Effector memory CD8-positive, alpha-beta T cell (primary cell): ENCODE results near the gene RGS5.
"Not testable (repeated sequence)": the region's sequence is repeated elsewhere in the genome, so short reads cannot be mapped to it uniquely, and the experiment has no call there.

Source experiments
- ATAC-seq: fragments of 150-1000 bp; cut with Tn5 transposase; replicated peaks from 2 replicates; pipeline ENCODE4 v1.10.0; 2021; ENCODE audit warnings: mild to moderate bottlenecking, moderate library complexity
- DNase-seq, 3 experiments: peaks; one replicate each; pipeline ENCODE4 v3.0.0; 2021
- H3K27ac Mint-ChIP-seq, 2 donors: one replicate each; pipeline ENCODE4 v1.8.0; 2022; ENCODE audit warnings: mild to moderate bottlenecking in 2 of 2, mixed read lengths in 2 of 2, moderate library complexity in 2 of 2
- H3K27me3 Mint-ChIP-seq, 2 donors: one replicate each; pipeline ENCODE4 v1.8.0; 2022; ENCODE audit warnings: mixed read lengths in 2 of 2
- H3K36me3 Mint-ChIP-seq: one replicate; pipeline ENCODE4 v1.8.0; 2022; ENCODE audit warnings: mild to moderate bottlenecking, moderate library complexity, mixed read lengths; ENCODE audit not compliant: insufficient read depth
- H3K4me1 Mint-ChIP-seq, 2 donors: one replicate each; pipeline ENCODE4 v1.8.0; 2022; ENCODE audit warnings: low read depth in 2 of 2, mixed read lengths in 2 of 2
- H3K4me3 Mint-ChIP-seq, 2 donors: one replicate each; pipeline ENCODE4 v1.8.0; 2022; ENCODE audit warnings: mild to moderate bottlenecking in 2 of 2, mixed read lengths in 2 of 2, moderate library complexity in 2 of 2
- H3K9me3 Mint-ChIP-seq, 2 donors: one replicate each; pipeline ENCODE4 v1.8.0; 2022; ENCODE audit warnings: mixed read lengths in 2 of 2
- total RNA-seq, 9 experiments: gene quantifications; one replicate each; lab custom pipeline; 2026; lab: John Stamatoyannopoulos, UW

The RGS5 gene, protein sequence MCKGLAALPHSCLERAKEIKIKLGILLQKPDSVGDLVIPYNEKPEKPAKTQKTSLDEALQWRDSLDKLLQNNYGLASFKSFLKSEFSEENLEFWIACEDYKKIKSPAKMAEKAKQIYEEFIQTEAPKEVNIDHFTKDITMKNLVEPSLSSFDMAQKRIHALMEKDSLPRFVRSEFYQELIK
- total RNA-seq = 0 to 2.5 (median 0.51) reads per million in 9 experiments

DNA sequence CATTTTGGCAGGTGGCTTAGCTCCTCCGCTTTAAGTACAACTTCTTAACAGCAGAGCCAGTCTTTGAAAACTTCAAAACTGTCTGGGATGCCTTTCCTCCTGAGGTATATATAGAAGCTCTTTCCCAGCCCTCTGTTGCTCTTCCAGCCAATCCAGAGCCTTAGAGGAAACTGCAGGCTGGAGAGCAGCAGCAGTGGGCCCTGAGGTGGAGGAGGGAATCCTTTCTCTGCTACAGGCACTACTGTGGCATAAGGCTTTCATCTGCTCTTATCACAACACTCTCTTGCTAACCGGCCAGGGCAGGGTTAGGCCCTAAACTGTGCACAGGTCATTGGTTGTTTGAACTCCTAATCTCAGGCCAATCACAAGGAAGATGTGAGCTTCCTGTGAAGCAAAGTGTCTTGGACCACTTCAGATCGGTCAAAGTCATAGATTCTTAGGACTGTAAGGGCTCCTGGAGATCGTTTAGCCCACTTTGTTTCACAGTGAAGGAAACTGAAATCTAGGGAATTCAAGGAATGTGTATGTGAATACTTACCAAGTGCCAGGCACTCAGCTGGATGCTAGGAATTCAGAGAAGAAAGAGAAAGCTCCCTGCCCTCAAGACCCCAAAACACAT is at the start of gene RGS5:
Gene RGS5 (minus strand): TSS at position 84 of the 619 bp plus-strand sequence. CDS start 81 bp downstream, at position 3.
- ATAC-seq (no peak), DNase-seq (no peak)
- Mint-ChIP-seq H3K4me3 (no peak within 1 kb of the TSS), H3K27me3 (no peaks in the 10 kb centered on the region), H3K36me3 (no peaks in the 10 kb centered on the region), H3K4me1 (no peaks in the 10 kb centered on the region), H3K27ac (no peak within 1 kb of the TSS), H3K9me3 (no peaks in the 10 kb centered on the region)

DNA sequence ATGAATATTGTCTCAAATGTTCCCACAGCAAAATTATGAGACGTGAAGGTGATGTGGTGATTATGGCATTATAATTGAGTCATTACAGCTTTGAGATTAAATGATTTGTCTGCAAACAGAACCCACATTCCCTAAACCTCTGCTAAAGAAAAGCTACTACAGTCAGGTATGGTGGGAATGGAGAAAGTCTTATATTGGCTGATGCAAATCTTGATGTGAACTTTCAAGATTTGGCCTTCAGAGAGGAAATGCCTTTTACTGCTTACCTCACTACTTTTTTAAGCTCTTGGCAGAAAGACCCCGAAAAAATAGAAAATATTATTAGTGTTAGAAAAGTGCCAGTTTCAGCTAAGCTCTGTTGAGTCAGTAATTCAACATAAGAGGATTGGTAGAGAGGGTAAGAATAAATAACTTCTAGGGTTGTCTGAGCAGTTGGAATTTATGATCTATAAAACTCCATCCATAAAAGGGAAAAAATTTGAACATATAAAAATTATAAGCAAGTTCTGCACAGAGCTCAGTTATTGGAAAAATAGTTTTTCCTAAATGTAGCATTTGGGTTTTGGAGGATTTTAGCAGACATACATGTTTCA is 47.8 kb upstream of the RGS5 start:
- Mint-ChIP-seq H3K27me3 (no peaks in the 10 kb centered on the region), H3K27ac (no peak overlapping the region)
- no peak for ATAC-seq

GRCh38 chr1:163248064-163248463 is 45.3 kb upstream of the RGS5 start:
- DNase-seq (no peak), ATAC-seq (no peak)
- Mint-ChIP-seq H3K4me3 (no peak overlapping the region), H3K27ac (no peak overlapping the region), H3K9me3 (no peaks in the 10 kb centered on the region), H3K27me3 (no peaks in the 10 kb centered on the region), H3K36me3 (no peaks in the 10 kb centered on the region), H3K4me1 (no peaks in the 10 kb centered on the region)

More for the DNA sequence above, 47.8 kb upstream of the RGS5 start:
- DNase-seq = no peak
- no peaks in the 10 kb centered on the region for H3K9me3 Mint-ChIP-seq
- no peak overlapping the region for H3K4me3 Mint-ChIP-seq
- no peaks in the 10 kb centered on the region for H3K4me1 Mint-ChIP-seq
- H3K36me3 Mint-ChIP-seq = no peaks in the 10 kb centered on the region

GRCh38 chr1:163244648-163245047 is 41.9 kb upstream of the RGS5 start:
- H3K27ac Mint-ChIP-seq, H3K36me3 Mint-ChIP-seq, H3K4me1 Mint-ChIP-seq, H3K9me3 Mint-ChIP-seq, ATAC-seq, H3K27me3 Mint-ChIP-seq, H3K4me3 Mint-ChIP-seq, DNase-seq: not testable (repeated sequence)

DNA sequence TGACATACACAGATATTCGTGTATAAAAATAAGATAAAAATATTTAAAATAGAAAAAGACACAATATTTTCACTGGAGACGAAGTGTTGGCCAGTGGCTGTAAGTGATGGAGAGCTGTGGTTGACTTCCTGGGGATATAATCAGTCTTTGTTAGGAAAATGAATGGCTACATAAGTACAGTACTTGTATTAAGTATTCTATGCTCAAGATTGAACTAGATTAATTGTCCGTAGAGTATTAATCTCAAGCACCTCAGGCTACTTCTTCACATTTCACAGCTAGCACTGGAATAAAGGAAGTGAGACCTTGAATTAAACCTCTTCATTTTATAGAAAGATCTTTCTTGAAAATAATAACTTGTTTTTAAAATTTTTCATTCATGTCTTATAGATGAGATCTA is 39.0 kb upstream of the RGS5 start:
- Mint-ChIP-seq H3K27me3 (no peaks in the 10 kb centered on the region), H3K4me3 (no peak overlapping the region), H3K9me3 (no peaks in the 10 kb centered on the region), H3K4me1 (no peaks in the 10 kb centered on the region), H3K36me3 (no peaks in the 10 kb centered on the region), H3K27ac (no peak overlapping the region)
- ATAC-seq (no peak), DNase-seq (no peak)

DNA sequence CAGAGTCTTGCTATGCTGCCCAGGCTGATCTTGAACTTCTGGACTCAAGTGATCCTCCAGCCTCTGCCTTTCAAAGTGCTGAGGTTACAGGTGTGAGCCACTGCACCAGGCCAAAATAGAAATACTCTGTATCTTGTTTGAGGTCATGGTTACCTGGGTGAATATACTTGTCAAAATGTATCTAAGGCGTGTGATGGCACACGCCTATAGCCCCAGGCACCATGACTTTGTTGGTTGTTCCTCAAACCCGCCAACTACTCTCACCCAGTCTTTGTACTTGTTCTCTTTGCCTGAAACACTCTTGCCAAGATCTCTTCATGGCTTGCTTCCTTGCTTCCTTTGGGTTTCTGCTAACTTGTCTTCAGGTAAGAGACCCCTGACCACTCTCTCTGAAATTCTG is 38.0 kb upstream of the RGS5 start:
- H3K27me3 Mint-ChIP-seq = no peaks in the 10 kb centered on the region

DNA sequence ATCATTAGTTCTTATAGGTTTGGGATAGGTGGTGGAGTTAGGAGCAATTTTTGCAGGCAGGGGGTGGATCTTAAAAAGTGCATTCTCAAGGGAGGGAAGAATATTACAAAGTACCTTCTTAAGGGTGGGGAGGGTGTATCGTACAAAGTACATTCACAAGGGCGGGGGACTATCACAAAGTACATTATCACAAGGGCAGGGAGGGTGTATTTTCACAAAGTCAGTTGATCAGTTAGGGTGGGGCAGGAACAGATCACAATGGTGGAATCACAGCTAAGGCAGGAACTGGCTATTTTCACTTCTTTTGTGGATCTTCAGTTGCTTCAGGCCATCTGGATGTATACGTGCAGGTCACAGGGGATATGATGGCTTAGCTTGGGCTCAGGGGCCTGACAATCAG is 30.9 kb upstream of the RGS5 start:
- not testable (repeated sequence) for H3K27me3 Mint-ChIP-seq, ATAC-seq, H3K4me3 Mint-ChIP-seq, H3K4me1 Mint-ChIP-seq, H3K9me3 Mint-ChIP-seq, H3K27ac Mint-ChIP-seq, H3K36me3 Mint-ChIP-seq, DNase-seq

More for the DNA sequence above, 38.0 kb upstream of the RGS5 start:
- H3K9me3 Mint-ChIP-seq = no peaks in the 10 kb centered on the region
- H3K4me3 Mint-ChIP-seq = no peak overlapping the region
- no peaks in the 10 kb centered on the region for H3K36me3 Mint-ChIP-seq
- no peak for DNase-seq
- no peaks in the 10 kb centered on the region for H3K4me1 Mint-ChIP-seq
- no peak overlapping the region for H3K27ac Mint-ChIP-seq
- no peak for ATAC-seq

DNA sequence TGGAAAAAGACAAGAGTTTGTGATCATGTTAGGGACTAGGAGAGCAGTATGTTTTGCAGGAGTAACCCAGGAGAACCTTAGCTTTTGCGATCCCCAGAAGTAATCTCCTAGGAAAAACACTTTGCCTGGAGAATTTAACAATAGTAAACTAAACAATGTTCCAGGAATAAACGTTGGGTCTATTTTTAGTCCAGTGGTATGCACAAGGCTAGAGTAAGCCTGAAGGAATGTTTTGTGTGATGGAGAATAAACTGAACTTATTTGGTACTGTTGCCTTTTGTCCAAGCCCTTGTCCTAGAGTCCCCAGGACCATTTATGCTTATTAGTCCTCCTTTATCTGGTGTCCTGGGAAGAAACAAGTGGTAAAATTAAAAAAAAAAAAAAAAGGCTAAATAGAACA is 28.7 kb upstream of the RGS5 start:
- peaks cover 2 to 5% of the 10 kb centered on the region in 2 donors for H3K9me3 Mint-ChIP-seq
- no peak overlapping the region for H3K4me3 Mint-ChIP-seq
- peaks cover 5 to 8% of the 10 kb centered on the region in 2 donors for H3K27me3 Mint-ChIP-seq
- no peaks in the 10 kb centered on the region for H3K4me1 Mint-ChIP-seq
- no peak overlapping the region for H3K27ac Mint-ChIP-seq
- no peak for ATAC-seq
- no peaks in the 10 kb centered on the region for H3K36me3 Mint-ChIP-seq
- no peak for DNase-seq

DNA sequence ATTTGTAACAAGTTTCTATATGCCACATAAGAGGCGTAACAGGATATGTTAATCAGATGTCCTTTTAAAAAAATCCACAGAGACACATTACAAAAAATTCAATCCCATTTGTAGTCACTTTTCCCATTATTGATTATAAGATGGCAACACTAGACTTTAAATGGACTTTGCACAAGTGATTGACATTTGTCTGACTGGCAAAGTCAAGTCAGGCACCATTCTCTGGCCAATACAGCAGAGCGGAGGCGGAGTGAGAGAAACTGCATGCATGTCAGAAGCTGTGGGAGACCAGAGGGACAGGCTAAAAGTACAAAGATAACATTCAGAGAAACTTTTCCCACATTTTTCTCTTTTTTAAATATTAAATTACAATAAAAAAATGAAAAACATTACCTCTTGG is 28.1 kb upstream of the RGS5 start:
- H3K4me3 Mint-ChIP-seq = no peak overlapping the region
- ATAC-seq (no peak), DNase-seq (no peak)
- peaks cover 2 to 5% of the 10 kb centered on the region in 2 donors for H3K9me3 Mint-ChIP-seq
- H3K27ac Mint-ChIP-seq = no peak overlapping the region
- H3K4me1 Mint-ChIP-seq = no peaks in the 10 kb centered on the region
- H3K36me3 Mint-ChIP-seq = no peaks in the 10 kb centered on the region
- peaks cover 5 to 8% of the 10 kb centered on the region in 2 donors for H3K27me3 Mint-ChIP-seq

GRCh38 chr1:163228271-163228670 is 25.6 kb upstream of the RGS5 start:
- not testable (repeated sequence) for H3K27ac Mint-ChIP-seq, H3K4me3 Mint-ChIP-seq, H3K36me3 Mint-ChIP-seq, H3K27me3 Mint-ChIP-seq, H3K9me3 Mint-ChIP-seq, DNase-seq, H3K4me1 Mint-ChIP-seq, ATAC-seq

DNA sequence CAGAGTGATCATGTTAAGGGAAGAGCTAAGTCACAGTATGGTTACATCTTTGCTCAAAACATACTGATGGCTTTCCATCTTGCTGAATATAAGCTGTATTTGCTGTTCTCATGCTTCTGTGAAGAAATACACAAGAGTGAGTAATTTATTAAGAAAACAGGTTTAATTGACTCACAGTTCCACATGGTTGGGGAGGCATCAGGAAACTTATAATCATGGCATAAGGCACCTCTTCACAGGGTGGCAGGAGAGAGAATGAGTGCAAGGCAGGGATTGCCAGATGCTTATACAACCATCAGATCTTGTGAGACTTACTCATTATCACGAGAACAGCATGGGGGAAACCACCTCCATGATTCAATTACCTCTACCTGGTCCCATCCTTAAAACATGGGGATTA is 24.4 kb upstream of the RGS5 start:
- Mint-ChIP-seq H3K27me3 (peaks cover 5 to 8% of the 10 kb centered on the region in 2 donors), H3K4me3 (no peak overlapping the region), H3K36me3 (no peaks in the 10 kb centered on the region), H3K4me1 (no peaks in the 10 kb centered on the region), H3K27ac (no peak overlapping the region), H3K9me3 (peaks cover 2 to 5% of the 10 kb centered on the region in 2 donors)
- ATAC-seq (no peak), DNase-seq (no peak)

DNA sequence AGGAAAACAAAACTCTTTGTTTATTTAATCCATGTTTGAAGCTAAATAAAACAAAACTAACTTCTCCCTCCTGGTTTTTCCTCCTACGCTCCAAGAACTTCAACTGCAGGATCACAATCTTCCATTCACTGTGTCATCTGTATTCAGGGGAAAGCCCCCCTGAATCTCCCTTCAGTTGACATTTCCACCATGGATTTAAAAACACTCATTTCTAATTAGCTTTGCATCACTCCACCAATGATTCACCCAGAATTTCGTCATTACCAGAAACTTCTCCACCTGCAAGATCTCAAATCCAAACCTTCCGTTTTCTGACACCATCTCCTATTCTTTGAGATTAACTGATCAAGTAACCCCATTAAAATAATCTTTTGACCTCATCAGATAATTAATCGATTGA is 10.9 kb upstream of the RGS5 start:
- H3K27me3 Mint-ChIP-seq = peaks cover 12 to 15% of the 10 kb centered on the region in 2 donors
- DNase-seq (no peak), ATAC-seq (no peak)
- H3K27ac Mint-ChIP-seq = no peak overlapping the region
- H3K4me3 Mint-ChIP-seq = no peak overlapping the region
- H3K36me3 Mint-ChIP-seq = no peaks in the 10 kb centered on the region
- no peaks in the 10 kb centered on the region for H3K4me1 Mint-ChIP-seq
- H3K9me3 Mint-ChIP-seq = no peaks in the 10 kb centered on the region

DNA sequence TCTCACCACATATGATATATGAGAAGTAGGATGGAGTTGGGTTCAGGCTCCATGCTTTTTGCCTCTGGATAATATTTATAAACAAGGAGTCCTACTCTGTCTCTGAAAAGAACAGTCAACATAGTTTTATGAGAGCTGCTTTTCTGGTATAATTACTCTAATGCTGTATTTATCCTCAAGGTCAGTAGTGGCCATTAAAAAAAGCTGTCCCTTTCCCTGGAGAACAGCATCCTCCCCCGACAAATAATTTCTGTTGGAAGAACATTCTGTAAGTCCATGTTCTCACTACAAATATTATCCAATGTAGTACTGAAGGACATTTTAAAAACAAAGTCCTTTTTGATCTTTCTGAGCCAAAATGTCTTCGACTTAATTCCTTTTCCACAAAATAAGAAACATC is 9.0 kb upstream of the RGS5 start:
- no peaks in the 10 kb centered on the region for H3K4me1 Mint-ChIP-seq
- no peak overlapping the region for H3K27ac Mint-ChIP-seq
- ATAC-seq = no peak
- no peaks in the 10 kb centered on the region for H3K9me3 Mint-ChIP-seq
- DNase-seq = no peak
- peaks cover 12 to 15% of the 10 kb centered on the region in 2 donors for H3K27me3 Mint-ChIP-seq
- H3K4me3 Mint-ChIP-seq = no peak overlapping the region
- H3K36me3 Mint-ChIP-seq = no peaks in the 10 kb centered on the region

- Mint-ChIP-seq H3K27me3 (no peaks in the 10 kb centered on the region), H3K9me3 (no peaks in the 10 kb centered on the region), H3K36me3 (no peaks in the 10 kb centered on the region), H3K4me3 (no peak overlapping the region), H3K27ac (no peak overlapping the region), H3K4me1 (no peaks in the 10 kb centered on the region)
- no peak for DNase-seq
- no peak for ATAC-seq
These were observed 2.8 kb upstream of the RGS5 start for GRCh38 chr1:163205513-163205912.
